HEK293 (cell line): ENCODE measurements around the gene PUM2.

Experiments
- BCL11B ChIP-seq: fragments of 450-650 bp; formaldehyde crosslinking; IDR thresholded peaks from 2 replicates; pipeline ENCODE4 v1.5.1; 2016; ENCODE audit warnings: low read depth, missing biosample characterization, missing genetic modification characterization
- CTCF ChIP-seq: fragments of 450-650 bp; formaldehyde crosslinking; IDR thresholded peaks from 2 replicates; pipeline ENCODE4 v1.5.1; 2016; ENCODE audit warnings: missing biosample characterization, missing genetic modification characterization
- IKZF3 ChIP-seq: fragments of 450-650 bp; IDR thresholded peaks from 2 replicates; pipeline ENCODE4 v1.5.0; 2018; ENCODE audit warnings: missing biosample characterization, mild to moderate bottlenecking, missing genetic modification characterization, moderate library complexity
- KLF1 ChIP-seq: fragments of 450-650 bp; formaldehyde crosslinking; IDR thresholded peaks from 2 replicates; pipeline ENCODE4 v1.5.1; 2016; ENCODE audit warnings: missing biosample characterization, missing genetic modification characterization
- KLF10 ChIP-seq: fragments of 450-650 bp; IDR thresholded peaks from 2 replicates; pipeline ENCODE4 v1.5.1; 2018; ENCODE audit warnings: missing biosample characterization, mild to moderate bottlenecking, missing genetic modification characterization
- MEIS1 ChIP-seq: sonication (generic); formaldehyde crosslinking; IDR thresholded peaks from 2 replicates; pipeline ENCODE4 v1.8.1; 2022; ENCODE audit warnings: missing genetic modification reagents, mild to moderate bottlenecking, borderline replicate concordance
- REST ChIP-seq: fragments of 450-650 bp; formaldehyde crosslinking; IDR thresholded peaks from 2 replicates; pipeline ENCODE4 v1.5.1; 2016; ENCODE audit warnings: missing biosample characterization, missing genetic modification characterization
- SP7 ChIP-seq: fragments of 450-650 bp; formaldehyde crosslinking; IDR thresholded peaks from 2 replicates; pipeline ENCODE4 v1.5.1; 2016; ENCODE audit warnings: missing biosample characterization, missing genetic modification characterization
- ZBTB11 ChIP-seq: fragments of 450-650 bp; formaldehyde crosslinking; conservative IDR thresholded peaks from 2 replicates; pipeline ENCODE4 v1.5.1; 2016; ENCODE audit warnings: low read depth, missing biosample characterization, missing genetic modification characterization
- ZBTB17 ChIP-seq: fragments of 450-650 bp; formaldehyde crosslinking; IDR thresholded peaks from 2 replicates; pipeline ENCODE4 v1.5.1; 2016; ENCODE audit warnings: missing biosample characterization, missing genetic modification characterization
- ZBTB6 ChIP-seq: fragments of 450-650 bp; formaldehyde crosslinking; IDR thresholded peaks from 2 replicates; pipeline ENCODE4 v1.5.1; 2017; ENCODE audit warnings: missing biosample characterization, missing genetic modification characterization
- ZBTB8A ChIP-seq: fragments of 450-650 bp; formaldehyde crosslinking; IDR thresholded peaks from 2 replicates; pipeline ENCODE4 v1.5.1; 2016; ENCODE audit warnings: missing biosample characterization, missing genetic modification characterization
- ZNF132 ChIP-seq: fragments of 450-650 bp; formaldehyde crosslinking; IDR thresholded peaks from 2 replicates; pipeline ENCODE4 v1.5.1; 2017; ENCODE audit warnings: missing biosample characterization, missing genetic modification characterization, borderline replicate concordance
- ZNF266 ChIP-seq: fragments of 450-650 bp; formaldehyde crosslinking; IDR thresholded peaks from 2 replicates; pipeline ENCODE4 v1.5.1; 2016; ENCODE audit warnings: missing biosample characterization, missing genetic modification characterization, low read depth
- ZNF302 ChIP-seq: fragments of 450-650 bp; formaldehyde crosslinking; IDR thresholded peaks from 2 replicates; pipeline ENCODE4 v1.5.1; 2016; ENCODE audit warnings: missing biosample characterization, missing genetic modification characterization, low read depth
- ZNF391 ChIP-seq: fragments of 450-650 bp; formaldehyde crosslinking; IDR thresholded peaks from 2 replicates; pipeline ENCODE4 v1.5.1; 2016; ENCODE audit warnings: low read depth, missing biosample characterization, missing genetic modification characterization, borderline replicate concordance
- ZNF404 ChIP-seq: fragments of 450-650 bp; formaldehyde crosslinking; IDR thresholded peaks from 2 replicates; pipeline ENCODE4 v1.5.1; 2017; ENCODE audit warnings: missing biosample characterization, missing genetic modification characterization
- ZNF48 ChIP-seq: fragments of 450-650 bp; formaldehyde crosslinking; IDR thresholded peaks from 2 replicates; pipeline ENCODE4 v1.5.1; 2016; ENCODE audit warnings: missing biosample characterization, missing genetic modification characterization
- ZNF510 ChIP-seq: fragments of 450-650 bp; formaldehyde crosslinking; IDR thresholded peaks from 2 replicates; pipeline ENCODE4 v1.5.1; 2018; ENCODE audit warnings: mild to moderate bottlenecking, missing genetic modification characterization, missing biosample characterization; ENCODE audit not compliant: insufficient replicate concordance
- ZNF558 ChIP-seq: fragments of 450-650 bp; formaldehyde crosslinking; IDR thresholded peaks from 2 replicates; pipeline ENCODE4 v1.5.1; 2016; ENCODE audit warnings: missing biosample characterization, missing genetic modification characterization
- ZNF658 ChIP-seq: fragments of 450-650 bp; formaldehyde crosslinking; IDR thresholded peaks from 2 replicates; pipeline ENCODE4; 2016; ENCODE audit warnings: missing biosample characterization, missing genetic modification characterization
- ZNF768 ChIP-seq: fragments of 450-650 bp; formaldehyde crosslinking; IDR thresholded peaks from 2 replicates; pipeline ENCODE4 v1.5.1; 2018; ENCODE audit warnings: missing biosample characterization, mild to moderate bottlenecking, missing genetic modification characterization
- ZNF791 ChIP-seq: fragments of 450-650 bp; formaldehyde crosslinking; IDR thresholded peaks from 2 replicates; pipeline ENCODE4 v1.5.1; 2016; ENCODE audit warnings: missing biosample characterization, missing genetic modification characterization
- ZSCAN4 ChIP-seq: fragments of 450-650 bp; formaldehyde crosslinking; IDR thresholded peaks from 2 replicates; pipeline ENCODE4 v1.5.1; 2017; ENCODE audit warnings: missing biosample characterization, missing genetic modification characterization

PUM2 gene

GRCh38 chr2:20378891-20379519 is 28.4 kb upstream of the PUM2 start (continued):
- no peak for TF ChIP-seq ZBTB11
- TF ChIP-seq ZNF658 (tag by site-specific recombination), result no peak
- no peak for TF ChIP-seq REST
- TF ChIP-seq ZNF558 (tag by site-specific recombination), result no peak
- no peak for TF ChIP-seq ZSCAN4 (tag by site-specific recombination)
- TF ChIP-seq ZNF391 (tag by site-specific recombination), result no peak
- TF ChIP-seq ZBTB17 (tag by site-specific recombination), result 0 out of 2 replicates have a peak, but pooled peaks have one; percentile 13
- TF ChIP-seq SP7 (tag by site-specific recombination), result no peak
- TF ChIP-seq ZNF48, result no peak
- peak; percentile 92 for TF ChIP-seq CTCF (tag by site-specific recombination)
- no peak for TF ChIP-seq ZNF132 (tag by site-specific recombination)
- 0 out of 2 replicates have a peak, but pooled peaks have one; percentile 43 for TF ChIP-seq IKZF3 (tag by site-specific recombination)
- no peak for TF ChIP-seq ZBTB6 (tag by site-specific recombination)
- no peak for TF ChIP-seq ZNF768 (tag by site-specific recombination)
- no peak for TF ChIP-seq KLF10
- no peak for TF ChIP-seq ZNF791 (tag by site-specific recombination)
- no peak for TF ChIP-seq ZNF510 (tag by site-specific recombination)
- TF ChIP-seq ZNF266 (tag by site-specific recombination), result no peak
- TF ChIP-seq KLF1 (tag by site-specific recombination), result no peak
- peak; percentile 57 for TF ChIP-seq ZBTB8A (tag by site-specific recombination)
- TF ChIP-seq ZNF404 (tag by site-specific recombination), result no peak
- TF ChIP-seq MEIS1, result no peak
- no peak for TF ChIP-seq BCL11B
- no peak for TF ChIP-seq ZNF302 (tag by site-specific recombination)
